Body of pancreas (tissue), 4 donors: ENCODE measurements around the gene NR2F2. TPM values are rescaled to one million over a fixed set of nuclear protein-coding genes. Genes with fewer than 3 reads are reported as not detected.
A peak's percentile ranks its signal among the peaks of the same experiment; 100 is the strongest.

ENCODE experiments used
- ATAC-seq: fragments of 150-250 bp; one replicate; pipeline ENCODE4 v1.9.1; 2016
- DNase-seq, 4 donors: peaks; one replicate each; pipeline ENCODE4 v3.0.0-alpha.2; 2019
- H3K27ac ChIP-seq, 4 donors: fragments of 200-600 bp; sonication (generic); 1 replicate in 3 of 4; 2 replicates in 1 of 4; pipeline versions ENCODE4 v1.5.1 to v1.6.1; 2016 to 2019; ENCODE audit warnings: mild to moderate bottlenecking in 1 of 4, mixed read lengths in 1 of 4, moderate library complexity in 1 of 4
- H3K27me3 ChIP-seq, 2 donors: fragments of 200-600 bp; sonication (generic); one replicate each; pipeline ENCODE4 v1.6.0; 2016; ENCODE audit warnings: mild to moderate bottlenecking in 1 of 2
- H3K36me3 ChIP-seq, 2 donors: fragments of 200-600 bp; sonication (generic); replicated peaks in 1 of 2; 2 replicates each; pipeline ENCODE4 v1.5.1; 2016; ENCODE audit warnings: low read depth in 2 of 2; ENCODE audit not compliant: insufficient read depth in 1 of 2
- H3K4me1 ChIP-seq: fragments of 200-600 bp; sonication (generic); one replicate; pipeline ENCODE4 v1.6.0; 2016
- H3K4me3 ChIP-seq, 2 donors: fragments of 200-600 bp; sonication (generic); 1 replicate in 1 of 2; 2 replicates in 1 of 2; pipeline ENCODE4 v1.5.1; 2016 to 2019
- H3K9me3 ChIP-seq, 3 donors: fragments of 200-600 bp; sonication (generic); 1 replicate in 2 of 3; 2 replicates in 1 of 3; pipeline ENCODE4 v1.5.1; 2016
- POLR2A ChIP-seq, 3 donors: fragments of 450-650 bp; IDR thresholded peaks; one replicate each; pipeline ENCODE4 v1.6.1; 2016; ENCODE audit warnings: antibody characterized with exemption in 3 of 3, mild to moderate bottlenecking in 2 of 3
- WGBS, 2 donors: methylation state at CpG; one replicate each; pipeline ENCODE4 v1.1.5; 2017; 5-methylcytosine and 5-hydroxymethylcytosine counted together
- intact Hi-C: fragments of 100-400 bp; cut with DNase I; formaldehyde crosslinking; loops from one replicate; pipeline ENCODE4 v1.15.1; 2023
- total RNA-seq, 2 donors: library from RNA; depleted of rRNA; stranded (reverse); fragments of >200 nt; gene quantifications; one replicate each; pipeline ENCODE4 v1.1.0, GENCODE V29; 2016
- TF ChIP-seq, protein P1 (sequence below), 7 experiments: fragments of 450-650 bp in 4 of 7; fragments of 200-600 bp in 3 of 7; sonication (generic) in 3 of 7; IDR thresholded peaks; one replicate each; pipeline ENCODE4 v1.5.1; 2016 to 2019; ENCODE audit warnings: antibody characterized with exemption in 7 of 7

NR2F2 gene
- total RNA-seq, 2 donors from 2014 or later: 12.9 to 13.5 TPM

GRCh38 chr15:96312641-96313335 lies 17.7 kb upstream of the NR2F2 start:
- no peaks in the 10 kb centered on the region for H3K9me3 ChIP-seq
- intact Hi-C loops: no loop called here
- ATAC-seq (no peak), DNase-seq (no peak)
- no peaks in the 10 kb centered on the region for H3K36me3 ChIP-seq
- H3K4me3 ChIP-seq: no peak overlapping the region
- TF ChIP-seq, protein P1, sequence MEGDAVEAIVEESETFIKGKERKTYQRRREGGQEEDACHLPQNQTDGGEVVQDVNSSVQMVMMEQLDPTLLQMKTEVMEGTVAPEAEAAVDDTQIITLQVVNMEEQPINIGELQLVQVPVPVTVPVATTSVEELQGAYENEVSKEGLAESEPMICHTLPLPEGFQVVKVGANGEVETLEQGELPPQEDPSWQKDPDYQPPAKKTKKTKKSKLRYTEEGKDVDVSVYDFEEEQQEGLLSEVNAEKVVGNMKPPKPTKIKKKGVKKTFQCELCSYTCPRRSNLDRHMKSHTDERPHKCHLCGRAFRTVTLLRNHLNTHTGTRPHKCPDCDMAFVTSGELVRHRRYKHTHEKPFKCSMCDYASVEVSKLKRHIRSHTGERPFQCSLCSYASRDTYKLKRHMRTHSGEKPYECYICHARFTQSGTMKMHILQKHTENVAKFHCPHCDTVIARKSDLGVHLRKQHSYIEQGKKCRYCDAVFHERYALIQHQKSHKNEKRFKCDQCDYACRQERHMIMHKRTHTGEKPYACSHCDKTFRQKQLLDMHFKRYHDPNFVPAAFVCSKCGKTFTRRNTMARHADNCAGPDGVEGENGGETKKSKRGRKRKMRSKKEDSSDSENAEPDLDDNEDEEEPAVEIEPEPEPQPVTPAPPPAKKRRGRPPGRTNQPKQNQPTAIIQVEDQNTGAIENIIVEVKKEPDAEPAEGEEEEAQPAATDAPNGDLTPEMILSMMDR (IDR thresholded peaks at IDR 0.05): no peak
- no peak for TF ChIP-seq POLR2A (IDR thresholded peaks at IDR 0.05)
- no peak overlapping the region for H3K27ac ChIP-seq
- no peaks in the 10 kb centered on the region for H3K4me1 ChIP-seq
- WGBS, 2 donors: 51 to 59% methylated on average over 4 of the region's 4 CpGs
- H3K27me3 ChIP-seq: no peaks in the 10 kb centered on the region

- no peaks in the 10 kb centered on the region for H3K27me3 ChIP-seq
- no peak overlapping the region for H3K4me3 ChIP-seq
- DNase-seq: no peak
- no peak overlapping the region for H3K27ac ChIP-seq
- TF ChIP-seq, protein P1 (IDR thresholded peaks at IDR 0.05): no peak
- no peak for TF ChIP-seq POLR2A (IDR thresholded peaks at IDR 0.05)
- ATAC-seq: no peak
- H3K9me3 ChIP-seq: no peaks in the 10 kb centered on the region
- intact Hi-C loops: no loop called here
- H3K36me3 ChIP-seq: no peaks in the 10 kb centered on the region
- H3K4me1 ChIP-seq: no peaks in the 10 kb centered on the region
These were observed 16.0 kb upstream of the NR2F2 start for GRCh38 chr15:96314518-96314917.

- ATAC-seq (no peak), DNase-seq (no peak)
- Histone ChIP-seq H3K4me3 (no peak overlapping the region), H3K4me1 (no peaks in the 10 kb centered on the region), H3K27me3 (no peaks in the 10 kb centered on the region), H3K9me3 (no peaks in the 10 kb centered on the region), H3K27ac (no peak overlapping the region), H3K36me3 (no peaks in the 10 kb centered on the region)
- 69 to 76% methylated on average over 1 of the region's 1 CpG for WGBS, 2 donors
- intact Hi-C loops: no loop called here
- no peak for TF ChIP-seq POLR2A (IDR thresholded peaks at IDR 0.05)
- TF ChIP-seq, protein P1 (IDR thresholded peaks at IDR 0.05): no peak
These were observed 15.5 kb upstream of the NR2F2 start for GRCh38 chr15:96314963-96315362.

- DNase-seq (no peak), ATAC-seq (no peak)
- intact Hi-C loops: no loop called here
- TF ChIP-seq, protein P1 (IDR thresholded peaks at IDR 0.05): no peak
- no peak for TF ChIP-seq POLR2A (IDR thresholded peaks at IDR 0.05)
- H3K4me3 ChIP-seq: no peak overlapping the region
- H3K4me1 ChIP-seq: peaks cover 11% of the 10 kb centered on the region
- H3K27ac ChIP-seq: peak overlapping the region in 2 of 4 donors; percentile 8 to 26
- no peaks in the 10 kb centered on the region for H3K36me3 ChIP-seq
- H3K27me3 ChIP-seq: peaks cover 0 to 6% of the 10 kb centered on the region in 2 donors
- H3K9me3 ChIP-seq: no peaks in the 10 kb centered on the region
- WGBS, 2 donors: 28% methylated on average over 2 of the region's 2 CpGs
These were observed 13.4 kb upstream of the NR2F2 start for GRCh38 chr15:96316953-96317629.
